Measurements from ENCODE around the gene HOXB2.

Gene HOXB2

DNA sequence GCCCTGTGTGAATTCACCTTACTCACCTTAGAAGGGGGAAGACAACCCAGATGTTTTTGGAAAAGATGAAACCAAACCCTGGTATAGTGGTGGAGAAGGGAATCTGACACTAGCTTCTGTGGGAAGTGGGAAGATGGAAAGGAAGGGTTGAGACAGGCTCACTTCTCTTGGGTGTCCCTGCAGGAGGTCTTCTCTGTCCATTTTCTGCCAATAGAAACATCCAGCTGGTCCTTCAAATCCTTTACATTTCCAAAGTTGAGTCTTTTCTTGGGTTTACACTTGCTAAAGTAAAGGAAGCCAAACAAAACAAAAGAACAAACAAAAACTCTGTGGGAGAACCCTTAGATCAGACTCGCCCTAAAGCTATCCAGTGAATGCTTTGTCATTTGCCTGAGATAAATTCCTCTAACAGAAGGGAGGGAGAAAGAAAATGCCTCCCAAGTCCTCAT is 24.3 kb downstream of the HOXB2 start:
- DNase-seq (ENCODE audit: extremely low read depth, low read depth) = no peak
- TF ChIP-seq, protein P1, sequence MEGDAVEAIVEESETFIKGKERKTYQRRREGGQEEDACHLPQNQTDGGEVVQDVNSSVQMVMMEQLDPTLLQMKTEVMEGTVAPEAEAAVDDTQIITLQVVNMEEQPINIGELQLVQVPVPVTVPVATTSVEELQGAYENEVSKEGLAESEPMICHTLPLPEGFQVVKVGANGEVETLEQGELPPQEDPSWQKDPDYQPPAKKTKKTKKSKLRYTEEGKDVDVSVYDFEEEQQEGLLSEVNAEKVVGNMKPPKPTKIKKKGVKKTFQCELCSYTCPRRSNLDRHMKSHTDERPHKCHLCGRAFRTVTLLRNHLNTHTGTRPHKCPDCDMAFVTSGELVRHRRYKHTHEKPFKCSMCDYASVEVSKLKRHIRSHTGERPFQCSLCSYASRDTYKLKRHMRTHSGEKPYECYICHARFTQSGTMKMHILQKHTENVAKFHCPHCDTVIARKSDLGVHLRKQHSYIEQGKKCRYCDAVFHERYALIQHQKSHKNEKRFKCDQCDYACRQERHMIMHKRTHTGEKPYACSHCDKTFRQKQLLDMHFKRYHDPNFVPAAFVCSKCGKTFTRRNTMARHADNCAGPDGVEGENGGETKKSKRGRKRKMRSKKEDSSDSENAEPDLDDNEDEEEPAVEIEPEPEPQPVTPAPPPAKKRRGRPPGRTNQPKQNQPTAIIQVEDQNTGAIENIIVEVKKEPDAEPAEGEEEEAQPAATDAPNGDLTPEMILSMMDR (IDR thresholded peaks at IDR 0.05; ENCODE audit: low read depth, low read length, missing control alignments) = no peak
- H3K4me3 ChIP-seq (replicated peaks; ENCODE audit: low read depth, low read length) = no peak overlapping the region

GRCh38 chr17:48519427-48519826 is 25.5 kb downstream of the HOXB2 start:
- TF ChIP-seq, protein P1 (IDR thresholded peaks at IDR 0.05; ENCODE audit: low read depth, low read length, missing control alignments) = no peak

DNA sequence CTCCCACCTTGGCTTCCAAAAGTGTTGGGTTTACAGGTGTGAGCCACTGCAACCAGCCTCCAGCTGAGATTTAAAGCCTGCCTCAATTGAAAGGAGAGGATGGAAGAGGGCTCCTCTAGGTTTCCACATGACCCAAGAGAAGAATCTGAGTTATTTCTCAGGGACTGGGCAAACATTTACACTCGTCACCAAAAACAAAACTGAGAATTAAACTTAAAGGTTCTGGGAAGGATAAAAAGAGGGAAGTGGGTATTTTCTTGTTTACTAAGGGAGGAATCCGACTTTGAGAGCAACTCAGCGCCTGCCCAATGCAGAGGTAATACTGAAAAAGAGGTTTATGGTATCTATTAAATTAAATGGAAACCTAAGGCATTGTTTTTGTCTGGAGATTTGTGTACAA is 27.4 kb downstream of the HOXB2 start:
- DNase-seq (ENCODE audit: extremely low read depth, low read depth) = no peak
- TF ChIP-seq, protein P1 (IDR thresholded peaks at IDR 0.05; ENCODE audit: low read depth, low read length, missing control alignments) = no peak
- no peak overlapping the region for H3K4me3 ChIP-seq (replicated peaks; ENCODE audit: low read depth, low read length)

More at GRCh38 chr17:48519427-48519826, 25.5 kb downstream of the HOXB2 start:
- H3K4me3 ChIP-seq (replicated peaks; ENCODE audit: low read depth, low read length) = no peak overlapping the region
- no peak for DNase-seq (ENCODE audit: extremely low read depth, low read depth)

DNA sequence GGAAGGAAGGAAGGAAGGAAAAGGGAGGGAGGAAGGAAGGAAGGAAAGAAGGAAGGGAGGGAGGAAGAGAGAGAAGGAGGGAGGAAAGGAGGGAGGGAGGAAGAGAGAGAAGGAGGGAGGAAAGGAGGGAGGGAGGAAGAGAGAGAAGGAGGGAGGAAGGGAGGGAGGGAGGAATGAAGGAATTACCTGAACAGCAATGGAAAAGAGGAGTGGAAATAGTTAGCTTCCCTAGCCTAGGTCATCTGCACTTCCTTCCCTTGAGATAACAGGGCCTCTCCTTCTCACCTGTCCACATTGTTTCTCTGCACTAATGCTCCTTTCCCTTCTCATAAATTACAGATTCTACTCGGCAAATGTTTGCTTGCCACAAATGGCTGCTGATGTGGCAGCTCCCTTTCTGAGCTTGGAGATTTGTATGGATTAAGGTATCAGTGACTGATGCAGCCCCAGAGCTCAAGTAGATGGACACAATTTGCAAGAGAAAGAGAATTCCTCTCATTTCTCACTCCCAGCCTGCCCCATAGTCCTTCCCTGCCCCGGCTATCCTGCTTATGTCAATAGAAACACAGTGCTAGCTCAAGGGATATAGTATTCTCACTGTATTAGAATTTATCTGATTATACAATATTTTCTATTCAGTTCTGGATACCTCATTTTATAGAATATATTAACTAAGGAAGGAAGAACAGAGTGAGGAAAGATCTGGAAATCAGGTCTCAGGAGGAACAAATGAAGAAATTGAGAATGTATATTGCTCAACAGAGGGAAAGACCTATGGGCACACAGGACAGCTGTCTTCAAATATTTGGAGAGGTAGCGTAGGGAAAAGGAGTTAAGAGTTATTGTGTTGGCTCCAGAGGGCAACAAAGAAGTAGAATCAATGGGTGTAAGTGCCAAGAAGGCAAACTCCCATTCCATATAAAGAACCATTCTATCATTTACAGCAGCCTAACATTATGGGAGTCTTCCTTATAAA is 28.7 kb downstream of the HOXB2 start:
- H3K4me3 ChIP-seq (replicated peaks; ENCODE audit: low read depth, low read length) = no peak overlapping the region
- TF ChIP-seq, protein P1 (IDR thresholded peaks at IDR 0.05; ENCODE audit: low read depth, low read length, missing control alignments) = no peak
- DNase-seq (ENCODE audit: extremely low read depth, low read depth) = no peak

DNA sequence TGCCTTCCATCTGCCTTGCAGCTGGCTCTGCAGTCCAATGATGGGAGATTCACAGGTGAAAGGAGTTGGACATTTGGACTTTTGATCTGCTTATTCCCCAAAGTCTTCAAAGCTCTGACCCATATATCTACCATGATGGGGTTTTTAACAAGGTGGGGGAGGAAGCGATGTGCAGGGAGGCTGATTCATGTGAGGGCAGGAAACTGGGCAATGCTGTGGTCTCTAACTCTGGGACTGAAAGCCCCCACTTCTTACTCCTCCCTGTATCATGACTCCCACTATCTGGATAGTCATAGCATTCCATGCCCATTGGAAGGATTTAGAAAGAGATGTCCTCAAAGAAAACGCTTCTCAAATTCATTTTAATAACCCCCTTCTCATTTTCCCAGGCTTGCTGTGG is 30.4 kb downstream of the HOXB2 start:
- no peak overlapping the region for H3K4me3 ChIP-seq (replicated peaks; ENCODE audit: low read depth, low read length)
- TF ChIP-seq, protein P1 (IDR thresholded peaks at IDR 0.05; ENCODE audit: low read depth, low read length, missing control alignments) = no peak
- DNase-seq (ENCODE audit: extremely low read depth, low read depth) = no peak

- H3K4me3 ChIP-seq (replicated peaks; ENCODE audit: low read depth, low read length) = no peak overlapping the region
- TF ChIP-seq, protein P1 (IDR thresholded peaks at IDR 0.05; ENCODE audit: low read depth, low read length, missing control alignments) = no peak
- no peak for DNase-seq (ENCODE audit: extremely low read depth, low read depth)
Observed at GRCh38 chr17:48513666-48514455, 31.0 kb downstream of the HOXB2 start.
